Measurements from ENCODE around the gene DPP3.

DPP3 gene

GRCh38 chr11:66488957-66489356, 8.7 kb downstream of the DPP3 start:
- H3K9me3 ChIP-seq (replicated peaks in 1 of 11), result no peaks in the 10 kb centered on the region
- H3K36me3 ChIP-seq, result peaks cover 81 to 97% (median 92%) of the 10 kb centered on the region in 11 experiments
- no peak overlapping the region for H3K4me3 ChIP-seq
- no peak overlapping the region for H3K4me2 ChIP-seq
- H4K20me1 ChIP-seq, result peaks cover 0 to 39% (median 0%) of the 10 kb centered on the region in 11 experiments; a peak in 8 of 22 replicates
- no peak for TF ChIP-seq Cebpa-rat (IDR thresholded peaks at IDR 0.05)
- H3K27me3 ChIP-seq, result no peaks in the 10 kb centered on the region
- H3K9ac ChIP-seq, result no peak overlapping the region
- H3K4me1 ChIP-seq, result peaks cover 0 to 3% (median 0%) of the 10 kb centered on the region in 10 experiments; a peak in 1 of 20 replicates
- H3K27ac ChIP-seq, result no peak overlapping the region

DNA sequence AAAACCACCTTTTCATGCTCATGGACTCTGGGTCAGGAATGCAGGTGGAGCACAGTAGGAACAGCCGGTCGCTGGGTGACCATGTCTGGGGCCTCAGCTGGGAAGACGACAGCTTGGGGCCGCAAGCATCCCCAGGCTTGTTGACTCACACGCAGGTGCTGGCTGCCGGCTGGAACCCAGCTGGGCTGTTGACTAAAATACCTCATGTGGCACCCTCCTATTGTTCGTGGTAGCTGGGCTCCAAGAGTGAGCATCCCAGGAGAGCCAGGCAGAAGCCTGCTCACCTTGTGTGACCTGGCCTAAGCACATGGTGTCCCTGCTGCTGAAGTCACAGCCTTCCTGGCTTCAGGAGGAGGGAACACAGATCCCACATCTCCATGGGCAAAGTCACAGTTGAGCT, 9.4 kb downstream of the DPP3 start:
- Histone ChIP-seq H3K27ac (no peak overlapping the region), H3K9ac (no peak overlapping the region), H3K4me2 (no peak overlapping the region), H3K4me3 (no peak overlapping the region), H3K4me1 (peaks cover 0 to 3% (median 0%) of the 10 kb centered on the region in 10 experiments; a peak in 1 of 20 replicates), H3K36me3 (peaks cover 83 to 99% (median 95%) of the 10 kb centered on the region in 11 experiments), H4K20me1 (peaks cover 0 to 38% (median 0%) of the 10 kb centered on the region in 11 experiments; a peak in 9 of 22 replicates), H3K9me3 (replicated peaks in 1 of 11) (no peaks in the 10 kb centered on the region), H3K27me3 (no peaks in the 10 kb centered on the region)
- no peak for TF ChIP-seq Cebpa-rat (IDR thresholded peaks at IDR 0.05)

DNA sequence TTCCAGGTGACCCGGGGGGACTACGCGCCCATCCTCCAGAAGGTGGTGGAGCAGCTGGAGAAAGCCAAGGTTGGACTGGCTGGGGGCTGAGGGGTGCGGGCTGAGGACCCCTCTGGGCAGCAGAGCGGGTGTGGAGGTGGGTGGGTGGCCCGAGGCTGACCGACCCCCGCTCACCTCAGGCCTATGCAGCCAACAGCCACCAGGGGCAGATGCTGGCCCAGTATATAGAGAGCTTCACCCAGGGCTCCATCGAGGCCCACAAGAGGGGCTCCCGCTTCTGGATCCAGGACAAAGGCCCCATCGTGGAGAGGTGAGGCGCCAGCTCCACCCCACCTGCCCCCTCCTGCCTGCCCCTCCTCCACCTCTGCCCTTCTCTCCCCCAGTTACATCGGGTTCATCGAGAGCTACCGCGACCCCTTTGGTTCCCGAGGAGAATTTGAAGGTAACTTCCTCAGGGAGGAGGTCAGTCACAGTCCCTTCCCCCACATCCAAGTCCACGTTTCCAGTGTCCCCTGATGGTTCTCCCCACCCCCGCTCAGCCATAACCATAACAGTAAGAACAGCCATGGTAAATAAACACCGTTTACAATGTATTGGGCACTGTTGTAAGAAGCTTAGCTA, 11.2 kb downstream of the DPP3 start:
- Histone ChIP-seq H3K27ac (no peak overlapping the region), H4K20me1 (peaks cover 0 to 37% (median 0%) of the 10 kb centered on the region in 11 experiments; a peak in 8 of 22 replicates), H3K4me1 (peaks cover 0 to 3% (median 0%) of the 10 kb centered on the region in 10 experiments; a peak in 1 of 20 replicates), H3K27me3 (no peaks in the 10 kb centered on the region), H3K4me3 (no peak overlapping the region), H3K4me2 (no peak overlapping the region), H3K9me3 (replicated peaks in 1 of 11) (no peaks in the 10 kb centered on the region), H3K36me3 (peaks cover 85 to 100% (median 96%) of the 10 kb centered on the region in 11 experiments), H3K9ac (no peak overlapping the region)
- TF ChIP-seq Cebpa-rat (IDR thresholded peaks at IDR 0.05), result no peak

- H3K4me1 ChIP-seq, result peaks cover 0 to 3% (median 0%) of the 10 kb centered on the region in 10 experiments; a peak in 1 of 20 replicates
- H3K9me3 ChIP-seq (replicated peaks in 1 of 11), result no peaks in the 10 kb centered on the region
- H4K20me1 ChIP-seq, result peaks cover 0 to 33% (median 0%) of the 10 kb centered on the region in 11 experiments; a peak in 6 of 22 replicates
- H3K9ac ChIP-seq, result peak overlapping the region in 1 of 11 experiments; percentile 3; a peak in 1 of 22 replicates
- H3K27ac ChIP-seq, result no peak overlapping the region
- H3K4me3 ChIP-seq, result no peak overlapping the region
- no peak for TF ChIP-seq Cebpa-rat (IDR thresholded peaks at IDR 0.05)
- peaks cover 85 to 100% (median 96%) of the 10 kb centered on the region in 11 experiments for H3K36me3 ChIP-seq
- no peaks in the 10 kb centered on the region for H3K27me3 ChIP-seq
- no peak overlapping the region for H3K4me2 ChIP-seq
Measured at GRCh38 chr11:66492161-66492865, 12.1 kb downstream of the DPP3 start.

- Histone ChIP-seq H3K4me1 (peaks cover 0 to 3% (median 0%) of the 10 kb centered on the region in 10 experiments; a peak in 1 of 20 replicates), H3K27me3 (no peaks in the 10 kb centered on the region), H3K4me3 (no peak overlapping the region), H3K27ac (no peak overlapping the region), H3K36me3 (peaks cover 84 to 100% (median 96%) of the 10 kb centered on the region in 11 experiments), H4K20me1 (peaks cover 0 to 28% (median 0%) of the 10 kb centered on the region in 11 experiments; a peak in 4 of 22 replicates), H3K9ac (no peak overlapping the region), H3K4me2 (no peak overlapping the region), H3K9me3 (replicated peaks in 1 of 11) (no peaks in the 10 kb centered on the region)
- no peak for TF ChIP-seq Cebpa-rat (IDR thresholded peaks at IDR 0.05)
Measured at GRCh38 chr11:66493130-66493529, 12.9 kb downstream of the DPP3 start.

DNA sequence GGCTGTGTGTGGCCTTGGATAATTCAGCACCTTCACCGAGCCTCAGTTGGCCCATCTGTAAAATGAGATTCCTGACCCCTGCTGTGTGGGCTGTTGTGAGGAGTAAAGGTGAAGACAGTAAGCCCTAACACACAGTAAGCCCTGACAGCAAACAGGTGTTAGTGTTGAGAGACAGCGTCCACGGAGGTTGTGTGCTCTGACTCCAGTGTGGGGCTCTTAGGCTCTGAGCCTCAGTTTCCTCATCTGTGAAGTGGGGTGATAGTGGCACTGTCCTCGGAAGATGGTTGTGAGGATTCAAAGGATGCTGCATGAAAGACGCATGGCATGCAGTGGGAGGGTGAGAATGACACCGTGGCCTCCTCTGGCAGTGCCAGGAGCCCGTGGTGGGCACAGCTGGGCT, 14.2 kb downstream of the DPP3 start:
- no peak overlapping the region for H3K4me3 ChIP-seq

GRCh38 chr11:66494935-66495334, 14.7 kb downstream of the DPP3 start:
- no peak for TF ChIP-seq Cebpa-rat (IDR thresholded peaks at IDR 0.05)
- Histone ChIP-seq H3K36me3 (peaks cover 83 to 100% (median 96%) of the 10 kb centered on the region in 11 experiments), H3K27me3 (no peaks in the 10 kb centered on the region), H3K4me1 (no peaks in the 10 kb centered on the region), H3K9ac (no peak overlapping the region), H3K9me3 (replicated peaks in 1 of 11) (no peaks in the 10 kb centered on the region), H3K27ac (no peak overlapping the region), H4K20me1 (peaks cover 0 to 21% (median 0%) of the 10 kb centered on the region in 11 experiments; a peak in 4 of 22 replicates), H3K4me3 (no peak overlapping the region), H3K4me2 (no peak overlapping the region)

More for the DNA sequence above, 14.2 kb downstream of the DPP3 start:
- peaks cover 0 to 3% (median 0%) of the 10 kb centered on the region in 10 experiments; a peak in 1 of 20 replicates for H3K4me1 ChIP-seq
- TF ChIP-seq Cebpa-rat (IDR thresholded peaks at IDR 0.05), result no peak
- peaks cover 0 to 21% (median 0%) of the 10 kb centered on the region in 11 experiments; a peak in 4 of 22 replicates for H4K20me1 ChIP-seq
- no peaks in the 10 kb centered on the region for H3K27me3 ChIP-seq
- no peak overlapping the region for H3K9ac ChIP-seq
- H3K9me3 ChIP-seq (replicated peaks in 1 of 11), result no peaks in the 10 kb centered on the region
- H3K27ac ChIP-seq, result no peak overlapping the region
- H3K36me3 ChIP-seq, result peaks cover 83 to 100% (median 96%) of the 10 kb centered on the region in 11 experiments
- H3K4me2 ChIP-seq, result no peak overlapping the region

- no peak for TF ChIP-seq Cebpa-rat (IDR thresholded peaks at IDR 0.05)
- H4K20me1 ChIP-seq, result peaks cover 0 to 21% (median 0%) of the 10 kb centered on the region in 11 experiments; a peak in 4 of 22 replicates
- H3K4me2 ChIP-seq, result no peak overlapping the region
- no peaks in the 10 kb centered on the region for H3K9me3 ChIP-seq (replicated peaks in 1 of 11)
- H3K4me1 ChIP-seq, result no peaks in the 10 kb centered on the region
- no peak overlapping the region for H3K4me3 ChIP-seq
- H3K36me3 ChIP-seq, result peaks cover 83 to 100% (median 97%) of the 10 kb centered on the region in 11 experiments
- H3K9ac ChIP-seq, result no peak overlapping the region
- H3K27ac ChIP-seq, result no peak overlapping the region
- H3K27me3 ChIP-seq, result no peaks in the 10 kb centered on the region
Measured at GRCh38 chr11:66495401-66495854, 15.2 kb downstream of the DPP3 start.

DNA sequence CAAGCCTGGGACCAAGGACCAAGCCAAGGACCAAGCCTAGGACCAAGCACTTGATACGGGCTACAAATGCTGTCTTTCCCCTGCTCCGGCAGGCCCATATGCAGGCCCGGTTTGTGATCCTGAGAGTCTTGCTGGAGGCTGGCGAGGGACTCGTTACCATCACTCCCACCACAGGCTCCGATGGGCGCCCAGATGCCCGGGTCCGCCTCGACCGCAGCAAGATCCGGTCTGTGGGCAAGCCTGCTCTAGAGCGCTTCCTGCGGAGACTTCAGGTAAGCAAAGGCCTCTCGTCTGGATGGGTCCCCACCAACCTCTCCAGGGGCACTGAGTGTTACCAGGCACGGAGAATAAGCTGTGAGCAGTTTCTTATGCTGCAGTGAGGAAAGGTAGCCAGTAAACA, 17.0 kb downstream of the DPP3 start:
- H3K4me1 ChIP-seq, result no peaks in the 10 kb centered on the region
- H3K27me3 ChIP-seq, result no peaks in the 10 kb centered on the region
- peaks cover 84 to 100% (median 95%) of the 10 kb centered on the region in 11 experiments for H3K36me3 ChIP-seq
- no peak overlapping the region for H3K4me2 ChIP-seq
- H3K27ac ChIP-seq, result no peak overlapping the region
- peaks cover 0 to 21% (median 0%) of the 10 kb centered on the region in 11 experiments; a peak in 4 of 22 replicates for H4K20me1 ChIP-seq
- H3K4me3 ChIP-seq, result no peak overlapping the region
- no peak overlapping the region for H3K9ac ChIP-seq
- TF ChIP-seq Cebpa-rat (IDR thresholded peaks at IDR 0.05), result no peak
- no peaks in the 10 kb centered on the region for H3K9me3 ChIP-seq (replicated peaks in 1 of 11)

All from BLaER1 treated with 17β-estradiol and CSF1 and Interleukin-3, amounts not matched to agents 10 nM and 100 nM (cell line).